Measurements from ENCODE around the gene IFNGR1. TPM values are rescaled to one million over a fixed set of nuclear protein-coding genes. Genes with fewer than 3 reads are reported as not detected.

Gene IFNGR1
- total and polyA plus RNA-seq, 10 of the 15 experiments (the other 5 are each of a cell fraction or from before 2014, with no cell fraction given): 89.0 to 296 (median 138) TPM

GRCh38 chr6:137157601-137158000 lies 61.6 kb downstream of the IFNGR1 start:
- BruUV-seq (replicated peaks): no TSS peak
- RAD21 ChIA-PET (ENCODE audit: unreplicated experiment): no interaction called here
- 97% methylated on average over 4 of the region's 4 CpGs for WGBS (ENCODE audit: insufficient coverage, insufficient replicate concordance, low lambda C conversion rate, missing lambda C conversion rate)
- H3K9ac ChIP-seq (ENCODE audit: control insufficient read depth, insufficient read depth, low read length): no peak overlapping the region
- H2AFZ ChIP-seq (ENCODE audit: control insufficient read depth, low read depth, low read length): no peak overlapping the region
- intact Hi-C loops (cut with micrococcal nuclease; ENCODE audit: unreplicated experiment): no loop called here
- H3K4me2 ChIP-seq (ENCODE audit: control insufficient read depth, insufficient read depth): no peak overlapping the region
- in situ Hi-C loops (cut with MboI): no loop called here
- H3K9me3 ChIP-seq (replicated peaks; ENCODE audit: control insufficient read depth, insufficient read depth, low read length): peaks cover 4% of the 10 kb centered on the region; the same call in 2 of the 3 replicates
- POLR2A ChIA-PET: interaction anchor here (0.6 kb wide), 1 partner anchor 335 kb away, joined by 3 read pairs; the partner anchor contains the start of gene PEX7
- SMC1A ChIA-PET (ENCODE audit: uncharacterized antibody, unreplicated experiment): interaction anchor here (1.0 to 2.1 kb wide), 2 partner anchors 36 to 44 kb away, joined by 3 to 6 read pairs; no protein-coding TSS in a partner anchor
- no peaks in the 10 kb centered on the region for H3K27me3 ChIP-seq (replicated peaks in 1 of 2; ENCODE audit: control insufficient read depth in 2 of 2, insufficient read depth in 2 of 2, low read length in 1 of 2)
- DNase-seq (ENCODE audit: low read depth, low spot score): no peak
- no peak for FAIRE-seq
- H3K4me1 ChIP-seq (ENCODE audit: control insufficient read depth, insufficient read depth, low read length): no peaks in the 10 kb centered on the region; the same call in 1 of the 2 replicates
- H3K79me2 ChIP-seq (ENCODE audit: control insufficient read depth, insufficient read depth, low read length): no peaks in the 10 kb centered on the region
- no peak overlapping the region for H3K27ac ChIP-seq (ENCODE audit: control insufficient read depth, insufficient read depth)
- ATAC-seq: no peak
- CTCF ChIA-PET: interaction anchor here (3.0 kb wide), 1 partner anchor 8 kb away, joined by 13 read pairs; no protein-coding TSS in a partner anchor
- no peaks in the 10 kb centered on the region for H4K20me1 ChIP-seq (ENCODE audit: control insufficient read depth, insufficient read depth)
- no peak for TF ChIP-seq NR2C2 (IDR thresholded peaks at IDR 0.05; ENCODE audit: borderline replicate concordance, control insufficient read depth, insufficient read length, low read depth)
- H3K36me3 ChIP-seq (ENCODE audit: control insufficient read depth in 2 of 2, insufficient read depth in 2 of 2, low read length in 1 of 2): no peaks in the 10 kb centered on the region
- H3K4me3 ChIP-seq: no peak overlapping the region

GRCh38 chr6:137156650-137157049 lies 62.5 kb downstream of the IFNGR1 start:
- 93% methylated on average over 1 of the region's 1 CpG for WGBS (ENCODE audit: insufficient coverage, insufficient replicate concordance, low lambda C conversion rate, missing lambda C conversion rate)
- ChIA-PET CTCF (interaction anchor here (1.3 to 3.0 kb wide), 3 partner anchors 9 to 158 kb away, joined by 3 to 13 read pairs (median 4); no protein-coding TSS in a partner anchor), SMC1A (ENCODE audit: uncharacterized antibody, unreplicated experiment) (interaction anchor here (1.0 to 2.6 kb wide), 7 partner anchors 9 to 54 kb away, joined by 3 to 17 read pairs (median 6); no protein-coding TSS in a partner anchor)
- TF ChIP-seq REST (IDR thresholded peaks at IDR 0.05; ENCODE audit: low read depth, low read length): no peak
- TF ChIP-seq TBL1XR1 (IDR thresholded peaks at IDR 0.05; ENCODE audit: low read depth, low read length): no peak
- no peak for TF ChIP-seq NFIC (IDR thresholded peaks at IDR 0.05; ENCODE audit: low read depth, low read length)
- no peak for TF ChIP-seq PML (IDR thresholded peaks at IDR 0.05; ENCODE audit: low read length)
- TF ChIP-seq CHD1 (IDR thresholded peaks at IDR 0.05; ENCODE audit: low read depth, low read length): no peak
- no peak for TF ChIP-seq ZSCAN29 (IDR thresholded peaks at IDR 0.05)
- TF ChIP-seq NKRF (conservative IDR thresholded peaks at IDR 0.05): no peak
- TF ChIP-seq ZNF217 (IDR thresholded peaks at IDR 0.05): no peak
- TF ChIP-seq CEBPB (IDR thresholded peaks at IDR 0.05; ENCODE audit: borderline replicate concordance in 1 of 2, low read depth in 2 of 2, low read length in 2 of 2): no peak

More at GRCh38 chr6:137156650-137157049, 62.5 kb downstream of the IFNGR1 start:
- Histone ChIP-seq H3K9ac (ENCODE audit: control insufficient read depth, insufficient read depth, low read length) (no peak overlapping the region), H2AFZ (ENCODE audit: control insufficient read depth, low read depth, low read length) (no peak overlapping the region), H4K20me1 (ENCODE audit: control insufficient read depth, insufficient read depth) (no peaks in the 10 kb centered on the region), H3K4me1 (ENCODE audit: control insufficient read depth, insufficient read depth, low read length) (no peaks in the 10 kb centered on the region; the same call in 1 of the 2 replicates), H3K27ac (ENCODE audit: control insufficient read depth, insufficient read depth) (no peak overlapping the region), H3K4me3 (no peak overlapping the region), H3K36me3 (ENCODE audit: control insufficient read depth in 2 of 2, insufficient read depth in 2 of 2, low read length in 1 of 2) (no peaks in the 10 kb centered on the region), H3K4me2 (ENCODE audit: control insufficient read depth, insufficient read depth) (no peak overlapping the region), H3K27me3 (replicated peaks in 1 of 2; ENCODE audit: control insufficient read depth in 2 of 2, insufficient read depth in 2 of 2, low read length in 1 of 2) (no peaks in the 10 kb centered on the region), H3K79me2 (ENCODE audit: control insufficient read depth, insufficient read depth, low read length) (no peaks in the 10 kb centered on the region), H3K9me3 (replicated peaks; ENCODE audit: control insufficient read depth, insufficient read depth, low read length) (no peaks in the 10 kb centered on the region; the same call in none of the 3 replicates)
- intact Hi-C loops (cut with micrococcal nuclease; ENCODE audit: unreplicated experiment): no loop called here
- no peak for FAIRE-seq
- BruUV-seq (replicated peaks): no TSS peak
- ATAC-seq: no peak
- ChIA-PET RAD21 (ENCODE audit: unreplicated experiment) (interaction anchor here (0.7 to 2.3 kb wide), 3 partner anchors 9 to 63 kb away, joined by 4 to 11 read pairs (median 5); no protein-coding TSS in a partner anchor), POLR2A (no interaction called here)
- no peak for DNase-seq (ENCODE audit: low read depth, low spot score)
- in situ Hi-C loops (cut with MboI): no loop called here

Data from GM12878 (cell line).